ENCODE data around the gene HAUS3. TPM values are rescaled to one million over a fixed set of nuclear protein-coding genes. Genes with fewer than 3 reads are reported as not detected.

HAUS3 gene
- total and polyA plus RNA-seq, 2 of the 13 experiments (the other 11 are each of a cell fraction or from before 2014, with no cell fraction given): 3.9 to 12.6 TPM

DNA sequence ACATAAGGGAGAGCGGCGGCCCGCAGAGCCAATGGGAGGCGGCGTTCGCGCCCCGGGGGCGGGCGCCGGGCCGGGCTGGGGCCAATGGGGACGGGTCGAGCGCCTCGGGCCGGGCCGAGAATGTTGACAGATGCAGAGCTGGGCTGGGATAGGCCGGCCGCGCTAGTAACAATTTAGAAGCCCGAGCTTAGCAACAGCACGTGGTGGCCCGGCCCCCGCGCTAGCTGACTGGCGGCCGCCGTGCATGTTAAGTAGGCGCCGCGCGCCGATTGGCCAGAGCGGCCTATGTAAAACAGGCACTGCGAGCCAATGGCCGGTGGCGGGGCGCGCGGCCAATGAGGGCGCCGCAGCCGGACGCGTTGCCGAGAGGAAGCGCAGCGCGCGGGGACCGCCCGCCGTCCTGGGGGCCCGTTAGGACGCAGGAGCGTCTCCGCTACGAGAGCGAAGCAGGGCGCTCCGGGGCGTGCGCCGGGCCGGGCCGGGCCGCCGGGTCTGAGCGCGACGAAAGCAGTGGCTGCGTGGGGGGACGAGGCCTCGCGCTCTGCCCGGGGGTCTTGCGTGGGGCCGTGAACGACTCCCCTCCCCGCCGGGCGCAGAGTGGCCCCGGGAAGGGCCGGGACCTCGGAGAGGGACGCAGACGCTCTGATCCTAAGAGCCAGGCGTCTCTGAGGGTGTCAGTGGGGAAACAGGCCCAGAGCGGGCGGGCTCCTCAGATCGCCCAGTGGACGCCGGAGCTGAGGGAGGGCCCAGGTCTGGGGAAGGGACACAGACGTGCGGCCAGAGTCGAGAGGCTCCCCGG lies 20.4 kb upstream of the HAUS3 start (continued):
- TF ChIP-seq, protein P1, sequence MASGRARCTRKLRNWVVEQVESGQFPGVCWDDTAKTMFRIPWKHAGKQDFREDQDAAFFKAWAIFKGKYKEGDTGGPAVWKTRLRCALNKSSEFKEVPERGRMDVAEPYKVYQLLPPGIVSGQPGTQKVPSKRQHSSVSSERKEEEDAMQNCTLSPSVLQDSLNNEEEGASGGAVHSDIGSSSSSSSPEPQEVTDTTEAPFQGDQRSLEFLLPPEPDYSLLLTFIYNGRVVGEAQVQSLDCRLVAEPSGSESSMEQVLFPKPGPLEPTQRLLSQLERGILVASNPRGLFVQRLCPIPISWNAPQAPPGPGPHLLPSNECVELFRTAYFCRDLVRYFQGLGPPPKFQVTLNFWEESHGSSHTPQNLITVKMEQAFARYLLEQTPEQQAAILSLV (CRISPR knock-in tag; IDR thresholded peaks at IDR 0.05; ENCODE audit: borderline replicate concordance): peak; percentile 94
- TF ChIP-seq SUZ12 (IDR thresholded peaks at IDR 0.05; ENCODE audit: low read depth, low read length): no peak
- TF ChIP-seq, protein P2, sequence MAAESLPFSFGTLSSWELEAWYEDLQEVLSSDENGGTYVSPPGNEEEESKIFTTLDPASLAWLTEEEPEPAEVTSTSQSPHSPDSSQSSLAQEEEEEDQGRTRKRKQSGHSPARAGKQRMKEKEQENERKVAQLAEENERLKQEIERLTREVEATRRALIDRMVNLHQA (CRISPR knock-in tag; IDR thresholded peaks at IDR 0.05): no peak
- TF ChIP-seq, protein P3, sequence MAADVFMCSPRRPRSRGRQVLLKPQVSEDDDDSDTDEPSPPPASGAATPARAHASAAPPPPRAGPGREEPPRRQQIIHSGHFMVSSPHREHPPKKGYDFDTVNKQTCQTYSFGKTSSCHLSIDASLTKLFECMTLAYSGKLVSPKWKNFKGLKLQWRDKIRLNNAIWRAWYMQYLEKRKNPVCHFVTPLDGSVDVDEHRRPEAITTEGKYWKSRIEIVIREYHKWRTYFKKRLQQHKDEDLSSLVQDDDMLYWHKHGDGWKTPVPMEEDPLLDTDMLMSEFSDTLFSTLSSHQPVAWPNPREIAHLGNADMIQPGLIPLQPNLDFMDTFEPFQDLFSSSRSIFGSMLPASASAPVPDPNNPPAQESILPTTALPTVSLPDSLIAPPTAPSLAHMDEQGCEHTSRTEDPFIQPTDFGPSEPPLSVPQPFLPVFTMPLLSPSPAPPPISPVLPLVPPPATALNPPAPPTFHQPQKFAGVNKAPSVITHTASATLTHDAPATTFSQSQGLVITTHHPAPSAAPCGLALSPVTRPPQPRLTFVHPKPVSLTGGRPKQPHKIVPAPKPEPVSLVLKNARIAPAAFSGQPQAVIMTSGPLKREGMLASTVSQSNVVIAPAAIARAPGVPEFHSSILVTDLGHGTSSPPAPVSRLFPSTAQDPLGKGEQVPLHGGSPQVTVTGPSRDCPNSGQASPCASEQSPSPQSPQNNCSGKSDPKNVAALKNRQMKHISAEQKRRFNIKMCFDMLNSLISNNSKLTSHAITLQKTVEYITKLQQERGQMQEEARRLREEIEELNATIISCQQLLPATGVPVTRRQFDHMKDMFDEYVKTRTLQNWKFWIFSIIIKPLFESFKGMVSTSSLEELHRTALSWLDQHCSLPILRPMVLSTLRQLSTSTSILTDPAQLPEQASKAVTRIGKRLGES (CRISPR knock-in tag; IDR thresholded peaks at IDR 0.05; ENCODE audit: borderline replicate concordance): 0 out of 2 replicates have a peak, but pooled peaks have one; percentile 14
- TF ChIP-seq HOXA5 (CRISPR knock-in tag; IDR thresholded peaks at IDR 0.05): no peak
- TF ChIP-seq PTBP1 (IDR thresholded peaks at IDR 0.05; ENCODE audit: low read depth, low read length, poor library complexity, severe bottlenecking): no peak
- TF ChIP-seq ZNF441 (CRISPR knock-in tag; IDR thresholded peaks at IDR 0.05; ENCODE audit: borderline replicate concordance): peak; percentile 78
- no peak; the same call in 1 of the 2 replicates for TF ChIP-seq RELA (CRISPR knock-in tag; IDR thresholded peaks at IDR 0.05)
- TF ChIP-seq KAT8 (CRISPR knock-in tag; IDR thresholded peaks at IDR 0.05): peak; percentile 42; the same call in 1 of the 2 replicates
- TF ChIP-seq, protein P4, sequence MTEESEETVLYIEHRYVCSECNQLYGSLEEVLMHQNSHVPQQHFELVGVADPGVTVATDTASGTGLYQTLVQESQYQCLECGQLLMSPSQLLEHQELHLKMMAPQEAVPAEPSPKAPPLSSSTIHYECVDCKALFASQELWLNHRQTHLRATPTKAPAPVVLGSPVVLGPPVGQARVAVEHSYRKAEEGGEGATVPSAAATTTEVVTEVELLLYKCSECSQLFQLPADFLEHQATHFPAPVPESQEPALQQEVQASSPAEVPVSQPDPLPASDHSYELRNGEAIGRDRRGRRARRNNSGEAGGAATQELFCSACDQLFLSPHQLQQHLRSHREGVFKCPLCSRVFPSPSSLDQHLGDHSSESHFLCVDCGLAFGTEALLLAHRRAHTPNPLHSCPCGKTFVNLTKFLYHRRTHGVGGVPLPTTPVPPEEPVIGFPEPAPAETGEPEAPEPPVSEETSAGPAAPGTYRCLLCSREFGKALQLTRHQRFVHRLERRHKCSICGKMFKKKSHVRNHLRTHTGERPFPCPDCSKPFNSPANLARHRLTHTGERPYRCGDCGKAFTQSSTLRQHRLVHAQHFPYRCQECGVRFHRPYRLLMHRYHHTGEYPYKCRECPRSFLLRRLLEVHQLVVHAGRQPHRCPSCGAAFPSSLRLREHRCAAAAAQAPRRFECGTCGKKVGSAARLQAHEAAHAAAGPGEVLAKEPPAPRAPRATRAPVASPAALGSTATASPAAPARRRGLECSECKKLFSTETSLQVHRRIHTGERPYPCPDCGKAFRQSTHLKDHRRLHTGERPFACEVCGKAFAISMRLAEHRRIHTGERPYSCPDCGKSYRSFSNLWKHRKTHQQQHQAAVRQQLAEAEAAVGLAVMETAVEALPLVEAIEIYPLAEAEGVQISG (CRISPR knock-in tag; IDR thresholded peaks at IDR 0.05): peak; percentile 79
- TF ChIP-seq, protein P5, sequence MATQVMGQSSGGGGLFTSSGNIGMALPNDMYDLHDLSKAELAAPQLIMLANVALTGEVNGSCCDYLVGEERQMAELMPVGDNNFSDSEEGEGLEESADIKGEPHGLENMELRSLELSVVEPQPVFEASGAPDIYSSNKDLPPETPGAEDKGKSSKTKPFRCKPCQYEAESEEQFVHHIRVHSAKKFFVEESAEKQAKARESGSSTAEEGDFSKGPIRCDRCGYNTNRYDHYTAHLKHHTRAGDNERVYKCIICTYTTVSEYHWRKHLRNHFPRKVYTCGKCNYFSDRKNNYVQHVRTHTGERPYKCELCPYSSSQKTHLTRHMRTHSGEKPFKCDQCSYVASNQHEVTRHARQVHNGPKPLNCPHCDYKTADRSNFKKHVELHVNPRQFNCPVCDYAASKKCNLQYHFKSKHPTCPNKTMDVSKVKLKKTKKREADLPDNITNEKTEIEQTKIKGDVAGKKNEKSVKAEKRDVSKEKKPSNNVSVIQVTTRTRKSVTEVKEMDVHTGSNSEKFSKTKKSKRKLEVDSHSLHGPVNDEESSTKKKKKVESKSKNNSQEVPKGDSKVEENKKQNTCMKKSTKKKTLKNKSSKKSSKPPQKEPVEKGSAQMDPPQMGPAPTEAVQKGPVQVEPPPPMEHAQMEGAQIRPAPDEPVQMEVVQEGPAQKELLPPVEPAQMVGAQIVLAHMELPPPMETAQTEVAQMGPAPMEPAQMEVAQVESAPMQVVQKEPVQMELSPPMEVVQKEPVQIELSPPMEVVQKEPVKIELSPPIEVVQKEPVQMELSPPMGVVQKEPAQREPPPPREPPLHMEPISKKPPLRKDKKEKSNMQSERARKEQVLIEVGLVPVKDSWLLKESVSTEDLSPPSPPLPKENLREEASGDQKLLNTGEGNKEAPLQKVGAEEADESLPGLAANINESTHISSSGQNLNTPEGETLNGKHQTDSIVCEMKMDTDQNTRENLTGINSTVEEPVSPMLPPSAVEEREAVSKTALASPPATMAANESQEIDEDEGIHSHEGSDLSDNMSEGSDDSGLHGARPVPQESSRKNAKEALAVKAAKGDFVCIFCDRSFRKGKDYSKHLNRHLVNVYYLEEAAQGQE (IDR thresholded peaks at IDR 0.05; ENCODE audit: borderline replicate concordance in 1 of 2, low read depth in 1 of 2, low read length in 2 of 2): 0 out of 4 replicates have a peak, but pooled peaks of 1 of the 2 experiments have one; percentile 31
- TF ChIP-seq NFKB2 (CRISPR knock-in tag; IDR thresholded peaks at IDR 0.05; ENCODE audit: borderline replicate concordance): peak; percentile 57; the same call in 1 of the 2 replicates
- no peak for TF ChIP-seq SRF (IDR thresholded peaks at IDR 0.05; ENCODE audit: low read depth, low read length)
- no peak for TF ChIP-seq U2AF1 (optimal IDR thresholded peaks at IDR 0.05; ENCODE audit: low read depth, low read length)
- TF ChIP-seq, protein P6, sequence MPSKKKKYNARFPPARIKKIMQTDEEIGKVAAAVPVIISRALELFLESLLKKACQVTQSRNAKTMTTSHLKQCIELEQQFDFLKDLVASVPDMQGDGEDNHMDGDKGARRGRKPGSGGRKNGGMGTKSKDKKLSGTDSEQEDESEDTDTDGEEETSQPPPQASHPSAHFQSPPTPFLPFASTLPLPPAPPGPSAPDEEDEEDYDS (CRISPR knock-in tag; IDR thresholded peaks at IDR 0.05): peak; percentile 74
- no peak for TF ChIP-seq KLF9 (CRISPR knock-in tag; IDR thresholded peaks at IDR 0.05; ENCODE audit: low read depth)
- TF ChIP-seq ZSCAN20 (CRISPR knock-in tag; IDR thresholded peaks at IDR 0.05; ENCODE audit: borderline replicate concordance): peak; percentile 82; the same call in 1 of the 2 replicates

Data from HepG2 (cell line).